ENCODE measurements around the gene TRHDE.

- TF ChIP-seq, protein P1, sequence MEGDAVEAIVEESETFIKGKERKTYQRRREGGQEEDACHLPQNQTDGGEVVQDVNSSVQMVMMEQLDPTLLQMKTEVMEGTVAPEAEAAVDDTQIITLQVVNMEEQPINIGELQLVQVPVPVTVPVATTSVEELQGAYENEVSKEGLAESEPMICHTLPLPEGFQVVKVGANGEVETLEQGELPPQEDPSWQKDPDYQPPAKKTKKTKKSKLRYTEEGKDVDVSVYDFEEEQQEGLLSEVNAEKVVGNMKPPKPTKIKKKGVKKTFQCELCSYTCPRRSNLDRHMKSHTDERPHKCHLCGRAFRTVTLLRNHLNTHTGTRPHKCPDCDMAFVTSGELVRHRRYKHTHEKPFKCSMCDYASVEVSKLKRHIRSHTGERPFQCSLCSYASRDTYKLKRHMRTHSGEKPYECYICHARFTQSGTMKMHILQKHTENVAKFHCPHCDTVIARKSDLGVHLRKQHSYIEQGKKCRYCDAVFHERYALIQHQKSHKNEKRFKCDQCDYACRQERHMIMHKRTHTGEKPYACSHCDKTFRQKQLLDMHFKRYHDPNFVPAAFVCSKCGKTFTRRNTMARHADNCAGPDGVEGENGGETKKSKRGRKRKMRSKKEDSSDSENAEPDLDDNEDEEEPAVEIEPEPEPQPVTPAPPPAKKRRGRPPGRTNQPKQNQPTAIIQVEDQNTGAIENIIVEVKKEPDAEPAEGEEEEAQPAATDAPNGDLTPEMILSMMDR (IDR thresholded peaks at IDR 0.05) = no peak
- no peak for TF ChIP-seq POLR2A (IDR thresholded peaks at IDR 0.05)
Observed at GRCh38 chr12:72677139-72677538, 405.0 kb downstream of the TRHDE start.
